Mammary epithelial cell (primary cell): ENCODE results near the gene TMEM132D.

Experiments
- EZH2 ChIP-seq: IDR thresholded peaks from 2 replicates; pipeline ENCODE4 v1.6.1; 2012; ENCODE audit warnings: low read length, inconsistent platforms, borderline replicate concordance
- TF ChIP-seq, protein P1 (sequence below), 2 donors: IDR thresholded peaks in 1 of 2; conservative IDR thresholded peaks in 1 of 2; 2 replicates each; pipeline ENCODE4 v1.5.1; 2011 to 2012; ENCODE audit warnings: inconsistent platforms in 2 of 2, low read length in 2 of 2, mild to moderate bottlenecking in 2 of 2, control low read depth in 1 of 2, low read depth in 1 of 2; ENCODE audit not compliant: insufficient read depth in 1 of 2; ENCODE audit errors: extremely low read depth in 1 of 2

GRCh38 chr12:129532707-129533499 is 370.9 kb downstream of the TMEM132D start:
- TF ChIP-seq, protein P1, sequence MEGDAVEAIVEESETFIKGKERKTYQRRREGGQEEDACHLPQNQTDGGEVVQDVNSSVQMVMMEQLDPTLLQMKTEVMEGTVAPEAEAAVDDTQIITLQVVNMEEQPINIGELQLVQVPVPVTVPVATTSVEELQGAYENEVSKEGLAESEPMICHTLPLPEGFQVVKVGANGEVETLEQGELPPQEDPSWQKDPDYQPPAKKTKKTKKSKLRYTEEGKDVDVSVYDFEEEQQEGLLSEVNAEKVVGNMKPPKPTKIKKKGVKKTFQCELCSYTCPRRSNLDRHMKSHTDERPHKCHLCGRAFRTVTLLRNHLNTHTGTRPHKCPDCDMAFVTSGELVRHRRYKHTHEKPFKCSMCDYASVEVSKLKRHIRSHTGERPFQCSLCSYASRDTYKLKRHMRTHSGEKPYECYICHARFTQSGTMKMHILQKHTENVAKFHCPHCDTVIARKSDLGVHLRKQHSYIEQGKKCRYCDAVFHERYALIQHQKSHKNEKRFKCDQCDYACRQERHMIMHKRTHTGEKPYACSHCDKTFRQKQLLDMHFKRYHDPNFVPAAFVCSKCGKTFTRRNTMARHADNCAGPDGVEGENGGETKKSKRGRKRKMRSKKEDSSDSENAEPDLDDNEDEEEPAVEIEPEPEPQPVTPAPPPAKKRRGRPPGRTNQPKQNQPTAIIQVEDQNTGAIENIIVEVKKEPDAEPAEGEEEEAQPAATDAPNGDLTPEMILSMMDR (conservative IDR thresholded peaks at IDR 0.05 in 1 of 2, IDR thresholded peaks at IDR 0.05 in 1 of 2; ENCODE audit: extremely low read depth in 1 of 2, insufficient read depth in 1 of 2, low read depth in 1 of 2, low read length in 2 of 2) = no peak
- TF ChIP-seq EZH2 = no peak
